COLO829 (cell line): ENCODE measurements around the gene MTMR10.
A peak's percentile ranks its signal among the peaks of the same experiment; 100 is the strongest.

Experiments
- DNase-seq: peaks from one replicate; pipeline ENCODE4 v3.0.0; 2012; ENCODE audit warnings: low spot score

Gene MTMR10

DNA sequence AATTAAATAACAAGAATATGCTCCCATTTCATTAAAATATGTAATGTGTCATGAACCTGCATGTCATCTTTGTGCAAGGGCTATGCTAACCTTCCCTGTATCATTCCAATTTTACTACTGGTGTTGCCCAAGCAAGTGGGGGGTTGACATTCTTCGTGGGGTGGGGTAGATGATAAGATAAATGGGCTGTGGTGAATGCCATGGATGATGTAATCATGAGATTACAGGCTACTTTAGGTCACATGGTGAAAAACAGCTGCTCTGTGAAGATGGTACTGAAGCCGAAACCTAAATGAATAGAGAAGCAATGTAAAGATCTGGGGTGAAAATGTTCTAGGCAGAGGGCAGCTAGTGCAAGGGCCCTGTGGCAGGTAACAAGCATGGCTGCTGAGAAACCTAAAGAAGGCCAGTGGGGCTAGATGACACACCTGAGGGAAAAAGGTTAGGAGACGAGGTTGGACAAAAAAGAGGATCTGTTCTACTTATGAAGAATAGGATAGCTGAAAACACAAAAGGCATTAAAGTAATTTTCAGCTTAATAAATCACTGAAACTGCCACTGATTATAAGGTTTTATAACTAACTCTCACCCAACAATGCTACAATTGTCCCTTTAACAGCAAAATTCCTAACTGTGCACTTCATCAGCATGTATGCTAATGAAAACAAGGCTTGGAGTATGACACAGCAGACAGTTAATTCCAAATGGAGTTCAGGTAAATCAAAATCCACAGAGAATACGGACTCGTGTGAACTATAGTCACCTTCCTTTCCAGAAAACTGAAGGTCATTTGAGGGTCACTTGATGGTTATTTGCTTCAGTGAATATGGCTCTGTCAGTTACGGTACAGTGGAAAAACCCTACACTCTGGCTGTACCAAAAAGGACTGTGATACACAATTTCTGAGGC is 35.0 kb downstream of the MTMR10 start:
- no peak for DNase-seq

DNA sequence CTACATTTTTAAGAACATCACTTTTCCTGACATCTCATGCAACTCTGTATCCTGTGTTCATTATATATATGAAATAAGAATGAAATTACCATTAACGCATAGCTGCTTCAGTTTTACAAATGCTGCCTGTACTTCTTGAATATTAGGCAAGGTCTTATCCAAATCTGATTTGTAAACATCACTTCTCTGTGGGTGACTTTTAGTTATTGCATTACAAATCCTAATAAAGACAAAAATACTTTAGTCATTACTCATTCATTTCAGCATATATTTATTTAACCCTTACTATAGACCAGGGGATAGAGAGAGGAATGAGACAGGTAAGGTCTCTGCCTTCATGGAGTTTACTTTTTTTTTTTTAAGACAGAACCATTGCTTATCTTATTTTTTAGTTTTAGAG is 36.8 kb downstream of the MTMR10 start:
- DNase-seq = no peak

- DNase-seq = peak; percentile 45
Observed at GRCh38 chr15:30953731-30954378, 37.6 kb downstream of the MTMR10 start.

- no peak for DNase-seq
Observed at GRCh38 chr15:30953183-30953582, 38.2 kb downstream of the MTMR10 start.

DNA sequence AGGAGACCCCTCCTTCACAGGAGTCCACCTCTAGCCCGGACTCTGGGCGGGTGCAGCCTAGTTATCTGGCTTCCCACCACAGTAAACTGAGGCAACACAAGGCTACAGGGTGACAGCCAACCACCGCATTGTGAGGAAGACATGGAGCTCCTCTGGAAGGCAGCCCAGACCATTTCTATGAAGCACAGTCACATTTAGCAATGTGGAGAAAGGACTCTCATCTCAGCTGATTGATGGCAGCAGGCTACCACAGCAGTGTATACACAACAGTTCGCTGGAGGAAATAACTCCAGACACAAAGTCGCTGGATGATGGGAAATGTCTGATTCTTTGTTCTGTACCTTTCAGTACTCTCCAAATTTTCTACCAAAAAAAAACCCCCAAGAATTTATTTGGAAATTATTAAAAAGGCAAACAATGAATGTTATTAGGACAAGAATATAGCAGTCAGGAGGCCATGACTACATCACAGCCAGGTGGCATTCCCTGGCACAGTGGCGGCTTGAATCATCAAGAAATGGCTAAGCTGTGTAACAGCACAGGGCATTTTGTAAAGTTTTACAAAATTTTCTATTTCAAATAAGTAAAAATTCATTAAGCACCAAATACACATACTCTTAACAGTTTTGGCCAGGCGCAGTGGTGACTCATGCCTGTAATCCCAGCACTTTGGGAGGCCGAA is 47.6 kb downstream of the MTMR10 start:
- no peak for DNase-seq

GRCh38 chr15:30941520-30941919 is 49.9 kb downstream of the MTMR10 start:
- no peak for DNase-seq

- no peak for DNase-seq
Observed at GRCh38 chr15:30940359-30940758, 51.1 kb downstream of the MTMR10 start.

GRCh38 chr15:30939161-30939560 is 52.3 kb downstream of the MTMR10 start:
- DNase-seq = no peak

- no peak for DNase-seq
Observed at GRCh38 chr15:30933293-30933692, 58.1 kb downstream of the MTMR10 start.

DNA sequence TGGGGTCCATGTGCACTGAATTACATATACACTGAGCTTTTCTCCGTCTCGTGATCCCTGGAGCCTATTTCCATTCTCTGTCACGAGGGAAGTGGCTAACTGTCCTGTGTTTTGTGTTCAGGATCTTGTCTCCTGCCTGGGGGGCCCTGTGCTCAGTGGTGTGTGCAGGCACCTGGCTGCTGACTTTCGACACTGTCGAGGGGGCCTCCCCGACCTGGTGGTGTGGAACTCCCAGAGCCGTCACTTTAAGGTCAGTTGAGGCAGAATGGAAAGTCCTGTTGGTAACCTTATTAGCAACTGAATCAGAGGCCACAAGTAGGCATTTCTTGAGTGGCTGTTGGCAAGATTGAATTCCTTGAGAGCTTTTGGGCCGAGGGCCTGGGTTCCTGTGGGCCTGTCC is 61.0 kb downstream of the MTMR10 start:
- no peak for DNase-seq

DNA sequence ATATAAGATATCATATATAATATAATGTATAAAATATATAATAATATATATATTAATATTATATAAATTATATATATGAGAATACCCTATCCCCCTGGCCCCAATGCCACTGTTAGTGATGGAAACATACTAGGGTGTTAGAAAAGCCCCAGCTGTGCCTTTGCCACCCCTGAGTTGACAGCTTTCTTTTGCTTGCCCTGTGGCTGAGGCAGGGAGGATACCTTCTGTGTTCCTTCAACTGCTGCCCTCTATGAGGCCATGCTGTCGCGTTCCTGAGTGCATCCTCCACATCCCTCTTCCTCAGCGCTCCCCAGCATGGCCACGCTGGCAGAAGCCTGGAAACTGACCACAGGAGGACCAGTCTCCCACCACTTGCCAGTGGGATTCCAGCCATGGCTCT is 61.4 kb downstream of the MTMR10 start:
- no peak for DNase-seq

DNA sequence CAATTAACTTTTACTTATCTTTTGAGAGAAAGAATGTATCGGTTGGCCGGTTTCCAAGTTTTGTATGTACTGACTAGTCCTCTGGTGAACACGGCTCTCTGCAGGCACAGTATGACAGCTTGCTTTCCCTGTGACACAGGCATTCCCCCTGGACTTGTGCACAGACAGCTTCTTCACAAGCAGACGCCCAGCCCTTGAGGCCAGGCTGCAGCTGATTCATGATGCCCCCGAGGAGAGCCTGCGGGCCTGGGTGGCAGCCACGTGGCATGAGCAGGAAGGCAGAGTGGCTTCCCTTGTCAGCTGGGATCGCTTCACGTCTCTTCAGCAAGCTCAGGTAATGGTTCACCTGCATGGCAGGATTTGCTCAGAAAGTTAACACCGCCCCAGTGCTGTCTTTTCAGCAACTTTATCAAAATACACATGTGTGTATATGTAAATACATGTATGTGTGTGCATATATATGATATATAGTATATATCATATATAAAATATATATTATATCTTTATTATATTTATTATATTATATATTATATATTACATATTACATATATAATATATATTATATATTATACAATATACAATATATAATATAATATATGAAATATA is 62.3 kb downstream of the MTMR10 start:
- no peak for DNase-seq

DNA sequence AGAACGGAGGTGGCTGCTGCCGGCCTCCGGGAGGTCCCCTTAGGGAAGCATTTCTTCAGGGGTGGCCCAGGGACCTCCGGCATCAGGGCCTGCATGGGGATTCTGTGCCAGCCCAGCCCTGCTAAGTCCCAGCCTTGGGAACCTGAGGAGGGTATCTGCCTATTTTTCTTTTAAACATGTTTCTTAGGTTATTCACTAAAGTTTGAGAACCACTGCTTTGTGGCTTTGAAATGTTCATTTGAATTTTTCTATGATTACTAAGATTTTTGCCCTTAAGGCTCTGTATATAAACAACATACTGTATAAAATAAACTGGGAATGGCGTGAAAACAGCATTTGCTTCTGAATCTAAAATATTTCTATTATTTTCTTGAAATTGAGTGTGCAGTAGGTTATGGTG is 63.4 kb downstream of the MTMR10 start:
- no peak for DNase-seq

- no peak for DNase-seq
Observed at GRCh38 chr15:30927148-30927761, 64.2 kb downstream of the MTMR10 start.

DNA sequence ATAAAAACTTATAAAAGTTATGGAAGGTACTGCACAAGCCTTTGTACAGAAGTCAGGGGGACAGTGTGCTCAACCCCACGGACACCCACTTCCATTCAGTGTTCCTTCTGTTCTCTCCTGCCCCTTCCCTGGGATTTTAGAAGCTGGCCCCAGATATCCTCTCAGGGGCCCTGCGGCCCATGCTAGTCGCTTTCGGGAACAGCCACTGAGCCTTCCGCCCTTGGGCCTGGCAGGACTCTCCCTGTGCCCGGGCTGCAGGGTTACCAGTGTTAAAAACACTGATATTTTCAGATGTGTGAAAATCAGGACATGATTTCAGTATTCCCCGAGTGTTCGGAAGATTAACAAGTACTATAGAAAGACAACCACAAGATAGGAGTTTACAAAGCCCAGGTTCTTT is 65.3 kb downstream of the MTMR10 start:
- no peak for DNase-seq

GRCh38 chr15:30925686-30926085 is 65.7 kb downstream of the MTMR10 start:
- no peak for DNase-seq

- DNase-seq = no peak
Observed at GRCh38 chr15:30924353-30924752, 67.1 kb downstream of the MTMR10 start.

- DNase-seq = peak; percentile 14
Observed at GRCh38 chr15:30923429-30923828, 68.0 kb downstream of the MTMR10 start.

DNA sequence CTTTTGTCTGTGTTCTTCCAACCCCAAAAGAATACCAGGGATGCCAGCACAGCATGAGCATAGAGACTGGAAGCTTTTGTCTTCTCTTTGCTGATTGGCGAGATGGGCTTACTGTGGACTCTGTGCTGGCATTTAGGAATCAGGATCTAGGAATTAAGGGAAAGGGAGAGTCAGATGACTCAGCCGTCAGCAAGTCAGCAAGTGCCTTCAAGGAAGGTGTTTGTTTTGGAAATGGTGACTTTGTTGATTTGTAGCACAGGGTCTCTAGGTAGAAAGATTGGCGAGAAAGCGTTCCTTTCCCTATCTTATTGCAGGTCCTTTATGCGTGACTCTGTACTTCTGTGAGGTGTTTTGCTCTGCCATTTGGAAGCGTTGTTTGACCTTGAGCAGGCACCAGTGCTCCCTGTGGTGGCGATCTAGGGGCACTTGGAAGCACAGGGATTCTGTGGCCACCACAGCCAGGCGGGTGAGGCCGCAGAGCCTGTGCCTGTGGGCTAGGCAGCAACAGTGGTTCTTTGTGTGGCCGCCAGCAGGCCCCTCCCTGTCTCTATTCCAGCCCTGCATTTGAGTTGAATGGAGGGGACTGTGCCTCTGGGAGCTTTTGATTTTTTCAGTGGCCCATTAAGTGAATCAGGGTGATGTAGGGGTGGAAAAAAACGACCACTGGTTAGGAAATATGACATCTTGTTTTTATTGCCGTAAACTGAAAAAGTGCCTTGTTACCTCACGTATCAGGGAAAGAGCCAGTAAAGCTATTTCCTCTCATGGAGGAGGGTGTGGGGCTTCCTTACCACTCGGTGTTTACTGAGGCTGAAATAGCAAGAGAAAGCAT is 68.7 kb downstream of the MTMR10 start:
- peak; percentile 78 for DNase-seq

DNA sequence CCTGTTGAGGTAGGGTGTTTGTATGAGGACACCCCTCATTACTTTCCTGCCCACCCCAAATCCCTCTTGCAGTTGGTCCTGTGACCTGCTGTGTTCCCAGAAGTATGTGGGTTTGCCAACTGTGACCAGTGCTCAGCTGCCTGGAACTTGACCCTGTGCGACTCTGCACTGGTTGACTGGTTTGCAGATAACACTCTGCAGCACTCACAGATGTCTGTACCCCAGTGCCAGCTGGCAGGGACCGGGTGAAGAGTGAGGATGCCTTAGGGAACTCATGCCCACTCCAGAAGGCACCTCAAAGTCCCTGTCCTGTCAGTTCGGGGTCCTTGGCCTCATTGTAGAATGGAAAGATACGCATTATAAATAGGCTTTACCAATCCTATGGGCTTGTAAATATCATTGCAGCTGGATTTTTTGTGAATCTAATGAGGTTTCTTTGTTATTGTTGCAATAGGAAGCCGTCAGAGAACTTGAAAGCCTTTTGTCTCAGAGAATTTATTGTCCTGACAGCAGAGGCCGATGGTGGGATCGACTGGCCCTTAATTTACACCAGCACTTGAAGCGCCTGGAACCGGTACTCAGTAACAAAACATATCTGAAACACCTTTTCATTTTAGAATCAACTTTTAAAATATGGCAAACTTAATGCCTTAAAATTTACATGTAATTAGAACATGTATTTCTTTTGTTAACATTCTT is 69.5 kb downstream of the MTMR10 start:
- no peak for DNase-seq

GRCh38 chr15:30921106-30921505 is 70.3 kb downstream of the MTMR10 start:
- DNase-seq = no peak
